Gastroesophageal sphincter (tissue), 3 donors: Measurements from ENCODE around the gene TRAPPC2L.

Experiments used
- POLR2A ChIP-seq, 2 donors: fragments of 450-650 bp; IDR thresholded peaks; one replicate each; pipeline ENCODE4 v1.6.1; 2017; ENCODE audit warnings: antibody characterized with exemption in 2 of 2, mild to moderate bottlenecking in 2 of 2, moderate library complexity in 1 of 2
- TF ChIP-seq, protein P1 (sequence below), 4 experiments: fragments of 200-600 bp in 2 of 4; fragments of 450-650 bp in 2 of 4; sonication (generic) in 1 of 4; IDR thresholded peaks; one replicate each; pipeline ENCODE4 v1.5.1; 2017 to 2019; ENCODE audit warnings: antibody characterized with exemption in 4 of 4, mild to moderate bottlenecking in 2 of 4, moderate library complexity in 2 of 4

GRCh38 chr16:88888461-88889387 is 31.8 kb downstream of the TRAPPC2L start:
- TF ChIP-seq, protein P1, sequence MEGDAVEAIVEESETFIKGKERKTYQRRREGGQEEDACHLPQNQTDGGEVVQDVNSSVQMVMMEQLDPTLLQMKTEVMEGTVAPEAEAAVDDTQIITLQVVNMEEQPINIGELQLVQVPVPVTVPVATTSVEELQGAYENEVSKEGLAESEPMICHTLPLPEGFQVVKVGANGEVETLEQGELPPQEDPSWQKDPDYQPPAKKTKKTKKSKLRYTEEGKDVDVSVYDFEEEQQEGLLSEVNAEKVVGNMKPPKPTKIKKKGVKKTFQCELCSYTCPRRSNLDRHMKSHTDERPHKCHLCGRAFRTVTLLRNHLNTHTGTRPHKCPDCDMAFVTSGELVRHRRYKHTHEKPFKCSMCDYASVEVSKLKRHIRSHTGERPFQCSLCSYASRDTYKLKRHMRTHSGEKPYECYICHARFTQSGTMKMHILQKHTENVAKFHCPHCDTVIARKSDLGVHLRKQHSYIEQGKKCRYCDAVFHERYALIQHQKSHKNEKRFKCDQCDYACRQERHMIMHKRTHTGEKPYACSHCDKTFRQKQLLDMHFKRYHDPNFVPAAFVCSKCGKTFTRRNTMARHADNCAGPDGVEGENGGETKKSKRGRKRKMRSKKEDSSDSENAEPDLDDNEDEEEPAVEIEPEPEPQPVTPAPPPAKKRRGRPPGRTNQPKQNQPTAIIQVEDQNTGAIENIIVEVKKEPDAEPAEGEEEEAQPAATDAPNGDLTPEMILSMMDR (IDR thresholded peaks at IDR 0.05): no peak
- TF ChIP-seq POLR2A (IDR thresholded peaks at IDR 0.05): no peak
